CD4-positive, alpha-beta T cell treated with Interleukin-6 at 100 ng/mL for 8 hours (primary cell): Measurements from ENCODE around the gene TEAD1.

Experiments used
- DNase-seq: peaks from one replicate; pipeline ENCODE4 v3.0.0-alpha.2; 2020; ENCODE audit warnings: mixed read lengths, low spot score

Gene TEAD1

DNA sequence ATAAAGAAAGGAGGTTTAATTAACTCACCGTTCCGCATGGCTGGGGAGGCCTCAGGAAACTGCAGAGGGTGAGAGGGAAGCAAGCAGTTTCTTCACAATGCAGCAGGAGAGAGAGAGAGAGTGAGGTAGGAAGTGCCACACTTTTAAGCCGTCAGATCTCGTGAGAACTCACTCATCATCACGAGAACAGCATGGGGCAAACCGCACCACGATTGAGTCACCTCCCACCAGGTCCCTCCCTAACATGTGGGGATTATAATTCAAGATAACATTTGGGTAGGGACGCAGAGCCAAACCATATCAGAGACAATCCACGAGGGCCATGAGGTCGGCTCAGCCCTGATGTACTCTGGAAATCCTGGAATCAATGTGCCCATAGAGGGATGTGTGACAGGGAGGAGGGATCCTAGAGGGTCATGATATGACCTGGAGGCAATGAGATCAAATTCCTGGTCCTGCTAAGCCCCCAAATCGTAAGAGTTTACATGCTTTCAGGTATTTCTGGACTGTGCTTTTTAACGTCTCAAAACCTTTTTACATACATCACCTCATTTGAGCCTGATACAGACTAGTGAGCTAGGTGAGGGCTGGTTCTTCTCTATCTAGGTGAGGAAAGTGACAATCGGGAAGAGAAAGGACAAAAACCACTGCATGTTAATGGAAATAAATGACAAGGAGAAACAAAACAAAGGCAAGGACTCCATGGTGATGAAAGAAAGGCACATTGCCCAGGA, 315.4 kb downstream of the TEAD1 start:
- DNase-seq, result no peak

DNA sequence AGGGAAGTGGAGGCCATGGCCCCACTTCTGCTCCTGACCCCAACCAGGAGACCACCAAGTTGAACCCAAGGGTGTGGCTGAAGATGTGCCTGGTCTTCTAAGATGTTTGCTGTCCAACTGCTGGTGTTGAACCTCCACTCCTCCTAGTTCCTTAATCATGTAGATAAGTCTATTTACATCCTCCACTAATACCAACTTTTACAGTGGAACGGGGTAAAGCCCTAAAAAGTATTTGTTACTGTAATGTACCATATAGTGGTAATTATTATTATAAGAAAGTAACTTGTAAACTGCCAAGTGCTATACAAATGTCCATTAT, 315.9 kb downstream of the TEAD1 start:
- DNase-seq, result no peak

DNA sequence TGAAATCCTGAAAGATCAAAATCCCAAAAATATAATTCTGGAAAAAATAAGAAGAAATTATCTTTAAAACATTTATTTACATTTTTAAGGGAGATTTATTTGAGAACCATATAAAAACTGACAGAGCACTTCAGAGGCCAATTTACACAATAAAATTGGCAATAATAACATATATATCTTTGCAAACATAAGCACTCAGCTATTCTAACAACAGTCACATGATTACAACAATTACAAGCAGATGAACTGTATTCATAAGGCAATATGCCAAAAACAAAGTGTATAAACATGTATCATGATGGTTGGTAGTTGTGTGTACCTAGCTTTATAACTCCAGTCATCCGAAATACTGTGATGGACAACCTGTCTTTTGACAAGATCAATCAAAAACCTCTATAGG, 317.2 kb downstream of the TEAD1 start:
- DNase-seq, result no peak

DNA sequence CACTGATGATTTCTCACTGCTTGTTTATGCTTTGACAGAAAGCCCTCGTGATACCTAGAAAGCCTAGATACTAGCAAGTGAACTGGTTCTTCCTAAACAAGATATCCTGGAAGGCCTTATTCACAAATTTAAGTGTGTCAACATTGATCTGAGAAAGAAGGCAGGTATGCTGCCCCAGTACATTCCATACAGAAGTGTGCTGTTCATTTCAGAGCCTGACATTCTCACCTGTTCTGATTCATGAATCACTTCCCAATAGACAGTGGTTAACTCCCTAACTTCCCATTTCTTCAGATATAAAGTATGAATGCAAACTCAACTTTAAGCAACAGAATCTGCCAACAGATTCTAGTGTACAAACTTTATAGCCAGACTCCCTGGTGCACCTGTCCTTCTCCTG, 319.4 kb downstream of the TEAD1 start:
- no peak for DNase-seq
